ENCODE results near the gene ETFDH. TPM values are rescaled to one million over a fixed set of nuclear protein-coding genes. Genes with fewer than 3 reads are reported as not detected.

Gene ETFDH
- total and polyA plus RNA-seq, 2 experiments from 2014 or later: 11.4 to 17.7 TPM

DNA sequence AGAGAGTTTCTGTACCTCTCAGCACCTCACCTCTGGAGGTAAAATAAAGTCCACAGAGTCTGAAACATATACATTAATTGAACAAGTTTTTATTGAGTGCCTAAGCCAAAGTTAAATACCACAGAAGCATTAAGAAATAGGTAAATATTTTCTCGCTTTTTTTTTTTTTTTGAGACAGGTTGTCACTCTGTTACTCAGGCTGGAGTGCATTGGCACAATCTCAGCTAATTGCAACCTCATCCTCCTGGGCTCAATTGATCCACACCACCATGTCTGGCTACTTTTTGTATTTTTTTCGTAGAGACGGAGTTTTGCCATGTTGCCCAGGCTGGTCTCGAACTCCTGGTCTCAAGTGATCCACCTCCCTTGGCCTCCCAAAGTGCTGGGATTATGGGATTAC lies 86.6 kb downstream of the ETFDH start (continued):
- TF ChIP-seq CREB1 (CRISPR knock-in tag; IDR thresholded peaks at IDR 0.05; ENCODE audit: low read depth) (no peak), ZNF114 (CRISPR knock-in tag; IDR thresholded peaks at IDR 0.05) (no peak), EZH2 (IDR thresholded peaks at IDR 0.05; ENCODE audit: low read depth, unreplicated experiment) (no peak), JUNB (IDR thresholded peaks at IDR 0.05; ENCODE audit: unreplicated experiment) (no peak)
- TF ChIP-seq, protein P1, sequence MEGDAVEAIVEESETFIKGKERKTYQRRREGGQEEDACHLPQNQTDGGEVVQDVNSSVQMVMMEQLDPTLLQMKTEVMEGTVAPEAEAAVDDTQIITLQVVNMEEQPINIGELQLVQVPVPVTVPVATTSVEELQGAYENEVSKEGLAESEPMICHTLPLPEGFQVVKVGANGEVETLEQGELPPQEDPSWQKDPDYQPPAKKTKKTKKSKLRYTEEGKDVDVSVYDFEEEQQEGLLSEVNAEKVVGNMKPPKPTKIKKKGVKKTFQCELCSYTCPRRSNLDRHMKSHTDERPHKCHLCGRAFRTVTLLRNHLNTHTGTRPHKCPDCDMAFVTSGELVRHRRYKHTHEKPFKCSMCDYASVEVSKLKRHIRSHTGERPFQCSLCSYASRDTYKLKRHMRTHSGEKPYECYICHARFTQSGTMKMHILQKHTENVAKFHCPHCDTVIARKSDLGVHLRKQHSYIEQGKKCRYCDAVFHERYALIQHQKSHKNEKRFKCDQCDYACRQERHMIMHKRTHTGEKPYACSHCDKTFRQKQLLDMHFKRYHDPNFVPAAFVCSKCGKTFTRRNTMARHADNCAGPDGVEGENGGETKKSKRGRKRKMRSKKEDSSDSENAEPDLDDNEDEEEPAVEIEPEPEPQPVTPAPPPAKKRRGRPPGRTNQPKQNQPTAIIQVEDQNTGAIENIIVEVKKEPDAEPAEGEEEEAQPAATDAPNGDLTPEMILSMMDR (conservative IDR thresholded peaks at IDR 0.05; ENCODE audit: low read depth in 2 of 2): no peak
- TF ChIP-seq, protein P2, sequence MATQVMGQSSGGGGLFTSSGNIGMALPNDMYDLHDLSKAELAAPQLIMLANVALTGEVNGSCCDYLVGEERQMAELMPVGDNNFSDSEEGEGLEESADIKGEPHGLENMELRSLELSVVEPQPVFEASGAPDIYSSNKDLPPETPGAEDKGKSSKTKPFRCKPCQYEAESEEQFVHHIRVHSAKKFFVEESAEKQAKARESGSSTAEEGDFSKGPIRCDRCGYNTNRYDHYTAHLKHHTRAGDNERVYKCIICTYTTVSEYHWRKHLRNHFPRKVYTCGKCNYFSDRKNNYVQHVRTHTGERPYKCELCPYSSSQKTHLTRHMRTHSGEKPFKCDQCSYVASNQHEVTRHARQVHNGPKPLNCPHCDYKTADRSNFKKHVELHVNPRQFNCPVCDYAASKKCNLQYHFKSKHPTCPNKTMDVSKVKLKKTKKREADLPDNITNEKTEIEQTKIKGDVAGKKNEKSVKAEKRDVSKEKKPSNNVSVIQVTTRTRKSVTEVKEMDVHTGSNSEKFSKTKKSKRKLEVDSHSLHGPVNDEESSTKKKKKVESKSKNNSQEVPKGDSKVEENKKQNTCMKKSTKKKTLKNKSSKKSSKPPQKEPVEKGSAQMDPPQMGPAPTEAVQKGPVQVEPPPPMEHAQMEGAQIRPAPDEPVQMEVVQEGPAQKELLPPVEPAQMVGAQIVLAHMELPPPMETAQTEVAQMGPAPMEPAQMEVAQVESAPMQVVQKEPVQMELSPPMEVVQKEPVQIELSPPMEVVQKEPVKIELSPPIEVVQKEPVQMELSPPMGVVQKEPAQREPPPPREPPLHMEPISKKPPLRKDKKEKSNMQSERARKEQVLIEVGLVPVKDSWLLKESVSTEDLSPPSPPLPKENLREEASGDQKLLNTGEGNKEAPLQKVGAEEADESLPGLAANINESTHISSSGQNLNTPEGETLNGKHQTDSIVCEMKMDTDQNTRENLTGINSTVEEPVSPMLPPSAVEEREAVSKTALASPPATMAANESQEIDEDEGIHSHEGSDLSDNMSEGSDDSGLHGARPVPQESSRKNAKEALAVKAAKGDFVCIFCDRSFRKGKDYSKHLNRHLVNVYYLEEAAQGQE (IDR thresholded peaks at IDR 0.05; ENCODE audit: unreplicated experiment): no peak

Small RNA genes within 50 kb of the gene (small RNA-seq; reads per million reads assigned to genes)
- not detected for gene RF00012 (ENCODE audit: low replicate concordance)

Other genes with a start within 250 kb of the ETFDH start
- 0.12 and 0.63 TPM in 2 replicates for gene RXFP1, start 150.4 kb upstream of the ETFDH start, total RNA-seq (2014; rRNA removed; shearing (Covaris generic))
- 0.07 TPM in 1 of 2 replicates, not detected in the other for gene RXFP1, start 150.4 kb upstream of the ETFDH start, polyA plus RNA-seq (2016; fragmentation: Nextera tagmentation; extraction: Ambion mirVana)
- 41.5 and 51.5 TPM in 2 replicates for gene C4orf46, start 409 bp upstream of the ETFDH start, total RNA-seq (2014; rRNA removed; shearing (Covaris generic))
- gene C4orf46, start 409 bp upstream of the ETFDH start, polyA plus RNA-seq (2016; fragmentation: Nextera tagmentation; extraction: Ambion mirVana): 18.9 and 23.9 TPM in 2 replicates
- 52.5 and 56.6 TPM in 2 replicates for gene PPID, start 51.1 kb downstream of the ETFDH start, total RNA-seq (2014; rRNA removed; shearing (Covaris generic))
- gene PPID, start 51.1 kb downstream of the ETFDH start, polyA plus RNA-seq (2016; fragmentation: Nextera tagmentation; extraction: Ambion mirVana): 60.9 and 66.2 TPM in 2 replicates
- 17.2 and 32.4 TPM in 2 replicates for gene FNIP2, start 96.7 kb downstream of the ETFDH start, total RNA-seq (2014; rRNA removed; shearing (Covaris generic))
- gene FNIP2, start 96.7 kb downstream of the ETFDH start, polyA plus RNA-seq (2016; fragmentation: Nextera tagmentation; extraction: Ambion mirVana): 2.7 TPM in 2 replicates

Data from GM23338 (cell line).